ENCODE data around the gene COPS9. TPM values are rescaled to one million over a fixed set of nuclear protein-coding genes. Genes with fewer than 3 reads are reported as not detected.
A peak's percentile ranks its signal among the peaks of the same experiment; 100 is the strongest.

Gene COPS9
- total RNA-seq, 2 donors from 2014 or later, result 156 to 179 TPM

DNA sequence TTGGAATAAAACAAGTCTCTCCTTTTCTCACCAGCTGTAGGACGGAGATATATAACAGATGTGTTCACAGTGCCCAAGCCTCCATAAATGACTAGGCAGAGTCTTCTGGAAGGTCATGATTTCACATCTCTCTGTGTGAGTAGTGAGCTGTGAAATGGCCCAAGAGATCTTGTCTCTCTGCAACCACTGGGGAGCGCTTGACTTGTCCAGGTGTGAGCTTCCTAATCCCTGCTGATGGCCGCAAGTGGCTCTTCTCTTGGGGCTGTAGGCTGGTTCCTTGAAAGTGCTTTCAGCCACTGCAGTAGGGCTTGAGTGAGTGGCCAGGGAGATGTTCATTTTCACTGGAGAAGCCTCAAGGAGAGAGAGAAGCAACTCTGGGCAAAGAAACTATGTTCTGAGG is 42.5 kb upstream of the COPS9 start:
- TF ChIP-seq POLR2A (IDR thresholded peaks at IDR 0.05) (no peak), POLR2AphosphoS5 (IDR thresholded peaks at IDR 0.05) (no peak)
- TF ChIP-seq, protein P1, sequence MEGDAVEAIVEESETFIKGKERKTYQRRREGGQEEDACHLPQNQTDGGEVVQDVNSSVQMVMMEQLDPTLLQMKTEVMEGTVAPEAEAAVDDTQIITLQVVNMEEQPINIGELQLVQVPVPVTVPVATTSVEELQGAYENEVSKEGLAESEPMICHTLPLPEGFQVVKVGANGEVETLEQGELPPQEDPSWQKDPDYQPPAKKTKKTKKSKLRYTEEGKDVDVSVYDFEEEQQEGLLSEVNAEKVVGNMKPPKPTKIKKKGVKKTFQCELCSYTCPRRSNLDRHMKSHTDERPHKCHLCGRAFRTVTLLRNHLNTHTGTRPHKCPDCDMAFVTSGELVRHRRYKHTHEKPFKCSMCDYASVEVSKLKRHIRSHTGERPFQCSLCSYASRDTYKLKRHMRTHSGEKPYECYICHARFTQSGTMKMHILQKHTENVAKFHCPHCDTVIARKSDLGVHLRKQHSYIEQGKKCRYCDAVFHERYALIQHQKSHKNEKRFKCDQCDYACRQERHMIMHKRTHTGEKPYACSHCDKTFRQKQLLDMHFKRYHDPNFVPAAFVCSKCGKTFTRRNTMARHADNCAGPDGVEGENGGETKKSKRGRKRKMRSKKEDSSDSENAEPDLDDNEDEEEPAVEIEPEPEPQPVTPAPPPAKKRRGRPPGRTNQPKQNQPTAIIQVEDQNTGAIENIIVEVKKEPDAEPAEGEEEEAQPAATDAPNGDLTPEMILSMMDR (IDR thresholded peaks at IDR 0.05), result no peak
- Histone ChIP-seq H3K27me3 (replicated peaks; ENCODE audit: insufficient read depth) (no peaks in the 10 kb centered on the region), H3K36me3 (no peaks in the 10 kb centered on the region), H3K4me3 (no peak overlapping the region), H3K9me3 (no peaks in the 10 kb centered on the region), H3K4me1 (replicated peaks) (no peaks in the 10 kb centered on the region), H3K27ac (no peak overlapping the region)
- intact Hi-C loops (cut with DNase I), result no loop called here
- no peak for DNase-seq (ENCODE audit: low spot score)
- 88% methylated on average over 3 of the region's 3 CpGs for WGBS

DNA sequence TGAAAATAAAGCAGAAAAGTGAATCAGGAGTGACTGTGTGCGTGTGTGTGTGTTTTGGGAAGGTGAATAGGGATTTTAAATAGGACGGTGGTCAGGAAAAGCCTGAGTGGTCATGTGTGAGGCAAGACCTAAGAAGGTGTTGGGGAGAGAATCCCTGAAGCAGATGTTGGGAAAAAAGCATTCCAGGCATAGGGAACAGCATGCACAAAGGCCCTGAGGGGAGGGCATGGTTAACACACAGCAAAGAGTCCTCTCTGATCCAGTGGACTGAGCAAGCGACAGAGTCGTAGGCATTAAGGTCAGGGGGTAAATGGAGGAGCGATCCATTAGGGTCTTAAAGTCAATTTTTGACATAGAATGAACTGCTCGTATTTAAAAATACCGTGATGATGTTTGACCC is 38.4 kb upstream of the COPS9 start:
- intact Hi-C loops (cut with DNase I), result no loop called here
- TF ChIP-seq, protein P1 (IDR thresholded peaks at IDR 0.05), result no peak
- TF ChIP-seq POLR2AphosphoS5 (IDR thresholded peaks at IDR 0.05) (no peak), POLR2A (IDR thresholded peaks at IDR 0.05) (no peak)
- no peak overlapping the region for H3K27ac ChIP-seq
- WGBS, result 70% methylated on average over 7 of the region's 7 CpGs
- H3K4me1 ChIP-seq (replicated peaks), result no peaks in the 10 kb centered on the region
- DNase-seq (ENCODE audit: low spot score), result no peak
- H3K4me3 ChIP-seq, result no peak overlapping the region
- no peaks in the 10 kb centered on the region for H3K27me3 ChIP-seq (replicated peaks; ENCODE audit: insufficient read depth)
- no peaks in the 10 kb centered on the region for H3K36me3 ChIP-seq
- H3K9me3 ChIP-seq, result no peaks in the 10 kb centered on the region

DNA sequence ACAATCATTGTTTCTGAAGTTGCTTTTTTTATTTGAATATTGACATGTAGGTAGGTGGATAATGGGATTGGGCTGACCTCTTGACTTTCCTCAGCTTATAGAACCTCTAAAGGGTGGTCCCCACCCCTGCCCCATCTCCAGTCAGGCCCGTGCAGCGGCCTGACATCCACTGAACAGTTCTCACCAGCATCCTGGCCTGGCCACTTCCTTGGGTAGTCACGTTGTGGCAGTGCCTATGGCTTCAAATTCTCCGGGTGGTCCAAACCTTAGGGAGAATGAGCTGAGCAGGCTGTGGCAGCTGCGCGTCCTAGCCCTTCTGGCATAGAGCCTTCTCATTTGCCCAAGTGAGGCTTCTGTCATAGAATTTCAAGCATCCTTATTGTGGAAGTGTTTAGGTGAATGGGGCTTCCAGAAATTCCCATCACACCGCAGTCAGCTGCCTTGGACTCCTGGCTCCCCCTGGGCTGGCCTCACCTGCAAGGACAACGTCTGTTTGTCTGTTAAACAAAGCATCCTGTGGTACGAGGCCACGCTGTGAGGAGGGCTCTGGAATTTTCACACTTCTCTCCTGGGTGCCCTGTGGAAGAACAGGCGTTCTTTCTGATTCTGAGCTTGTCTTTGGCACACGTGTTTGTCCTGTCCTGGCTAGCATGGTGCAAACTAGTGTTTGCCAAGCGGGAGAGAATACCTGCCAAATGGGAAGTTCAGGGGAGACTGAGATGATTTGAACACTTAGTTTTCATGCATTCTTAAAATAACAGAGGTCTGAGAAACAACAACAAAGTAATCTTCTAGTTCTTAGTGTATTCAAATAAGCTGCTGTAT is 36.2 kb upstream of the COPS9 start:
- Histone ChIP-seq H3K27ac (no peak overlapping the region), H3K27me3 (replicated peaks; ENCODE audit: insufficient read depth) (no peaks in the 10 kb centered on the region), H3K36me3 (no peaks in the 10 kb centered on the region), H3K9me3 (no peaks in the 10 kb centered on the region), H3K4me1 (replicated peaks) (no peaks in the 10 kb centered on the region), H3K4me3 (no peak overlapping the region)
- DNase-seq (ENCODE audit: low spot score), result peak; percentile 14
- TF ChIP-seq POLR2AphosphoS5 (IDR thresholded peaks at IDR 0.05), result no peak
- TF ChIP-seq, protein P1 (IDR thresholded peaks at IDR 0.05), result no peak
- intact Hi-C loops (cut with DNase I), result no loop called here
- 56% methylated on average over 13 of the region's 13 CpGs for WGBS

DNA sequence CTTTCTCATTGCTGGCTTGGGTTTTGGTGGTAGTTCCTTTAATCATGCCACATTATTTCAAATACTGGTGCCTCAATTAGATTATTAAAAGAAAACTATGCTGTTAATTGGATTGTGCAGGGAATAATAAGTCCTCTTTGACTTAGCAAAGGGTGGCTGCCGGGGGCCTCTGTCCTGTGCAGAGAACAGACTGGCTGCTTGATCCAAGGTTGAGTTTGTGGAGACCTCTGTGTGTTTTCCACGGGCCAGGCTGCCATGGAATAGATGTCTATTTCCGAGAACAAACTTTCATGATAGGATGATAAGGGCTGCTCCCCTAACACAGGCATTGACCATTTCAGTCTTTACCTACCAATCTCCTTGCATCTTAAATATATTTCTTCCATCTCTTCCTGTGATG is 34.8 kb upstream of the COPS9 start:
- Histone ChIP-seq H3K27me3 (replicated peaks; ENCODE audit: insufficient read depth) (no peaks in the 10 kb centered on the region), H3K9me3 (no peaks in the 10 kb centered on the region), H3K4me3 (no peak overlapping the region), H3K27ac (no peak overlapping the region), H3K4me1 (replicated peaks) (no peaks in the 10 kb centered on the region), H3K36me3 (no peaks in the 10 kb centered on the region)
- intact Hi-C loops (cut with DNase I), result no loop called here
- WGBS, result 64% methylated on average over 3 of the region's 3 CpGs
- TF ChIP-seq POLR2AphosphoS5 (IDR thresholded peaks at IDR 0.05), result no peak
- TF ChIP-seq POLR2A (IDR thresholded peaks at IDR 0.05), result no peak
- TF ChIP-seq, protein P1 (IDR thresholded peaks at IDR 0.05), result no peak
- DNase-seq (ENCODE audit: low spot score), result no peak

DNA sequence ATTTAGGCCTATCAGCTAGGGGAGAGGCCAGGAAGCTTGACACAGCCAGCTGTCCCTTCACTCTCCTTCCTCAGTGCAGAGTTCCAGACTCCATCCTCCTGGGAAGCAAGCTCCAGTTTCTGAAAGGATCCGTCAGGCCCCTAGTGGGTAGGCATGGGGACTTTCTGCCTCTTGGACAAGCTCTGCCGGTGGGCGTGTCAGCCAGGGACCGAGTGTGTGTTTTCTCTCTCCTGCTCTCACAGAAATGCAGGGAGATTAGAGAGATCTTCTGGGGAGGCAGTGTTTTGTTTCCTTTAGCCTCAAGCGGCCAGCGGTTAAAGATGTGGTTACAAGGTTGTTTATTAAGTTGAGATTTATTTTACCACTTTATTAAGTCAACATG is 34.2 kb upstream of the COPS9 start:
- intact Hi-C loops (cut with DNase I), result no loop called here
- H3K27ac ChIP-seq, result no peak overlapping the region
- 15% methylated on average over 6 of the region's 6 CpGs for WGBS
- H3K9me3 ChIP-seq, result no peaks in the 10 kb centered on the region
- H3K27me3 ChIP-seq (replicated peaks; ENCODE audit: insufficient read depth), result no peaks in the 10 kb centered on the region
- no peaks in the 10 kb centered on the region for H3K4me1 ChIP-seq (replicated peaks)
- DNase-seq (ENCODE audit: low spot score), result no peak
- TF ChIP-seq POLR2A (IDR thresholded peaks at IDR 0.05) (no peak), POLR2AphosphoS5 (IDR thresholded peaks at IDR 0.05) (no peak)
- TF ChIP-seq, protein P1 (IDR thresholded peaks at IDR 0.05), result no peak
- H3K4me3 ChIP-seq, result no peak overlapping the region
- H3K36me3 ChIP-seq, result no peaks in the 10 kb centered on the region
